Esophagus muscularis mucosa (tissue), 4 donors: ENCODE measurements around the gene RGS4. TPM values are rescaled to one million over a fixed set of nuclear protein-coding genes. Genes with fewer than 3 reads are reported as not detected.

ENCODE experiments used
- DNase-seq: peaks from one replicate; pipeline ENCODE4 v3.0.0-alpha.2; 2017; ENCODE audit errors: extremely low spot score
- H3K27ac ChIP-seq, 4 donors: fragments of 200-600 bp; sonication (generic); replicated peaks in 1 of 4; 1 replicate in 3 of 4; 2 replicates in 1 of 4; pipeline ENCODE4 v1.5.1; 2016 to 2019; ENCODE audit warnings: mild to moderate bottlenecking in 1 of 4
- H3K27me3 ChIP-seq, 4 donors: fragments of 200-600 bp; sonication (generic); one replicate each; pipeline versions ENCODE4 v1.5.1 to v1.6.0; 2016 to 2019
- H3K36me3 ChIP-seq, 4 donors: fragments of 200-600 bp; sonication (generic); one replicate each; pipeline ENCODE4 v1.5.1; 2016 to 2019
- H3K4me1 ChIP-seq, 4 donors: fragments of 200-600 bp; sonication (generic); one replicate each; pipeline ENCODE4 v1.5.1; 2016 to 2019
- H3K4me3 ChIP-seq, 4 donors: fragments of 200-600 bp; sonication (generic); 1 replicate in 2 of 4; 2 replicates in 2 of 4; pipeline ENCODE4 v1.5.1; 2016 to 2019; ENCODE audit warnings: mild to moderate bottlenecking in 4 of 4, moderate library complexity in 1 of 4
- H3K9me3 ChIP-seq, 4 donors: fragments of 200-600 bp; sonication (generic); 1 replicate in 3 of 4; 2 replicates in 1 of 4; pipeline ENCODE4 v1.5.1; 2016 to 2019
- CTCF ChIP-seq, 3 experiments: fragments of 200-600 bp in 2 of 3; fragments of 450-650 bp in 1 of 3; sonication (generic) in 2 of 3; IDR thresholded peaks; one replicate each; pipeline ENCODE4 v1.5.1; 2017 to 2019; ENCODE audit warnings: antibody characterized with exemption in 3 of 3, mild to moderate bottlenecking in 2 of 3, moderate library complexity in 1 of 3
- EP300 ChIP-seq: sonication (generic); formaldehyde crosslinking; IDR thresholded peaks from one replicate; pipeline ENCODE4 v1.6.1; 2017; ENCODE audit warnings: antibody characterized with exemption
- POLR2A ChIP-seq: fragments of 450-650 bp; IDR thresholded peaks from one replicate; pipeline ENCODE4 v1.6.1; 2017; ENCODE audit warnings: antibody characterized with exemption, moderate library complexity, mild to moderate bottlenecking, low read depth
- POLR2AphosphoS5 ChIP-seq, 2 donors: sonication (generic); formaldehyde crosslinking; IDR thresholded peaks; one replicate each; pipeline ENCODE4 v1.6.1; 2017; ENCODE audit warnings: antibody characterized with exemption in 2 of 2
- WGBS: methylation state at CpG from one replicate; pipeline ENCODE4 v1.1.5; 2018; 5-methylcytosine and 5-hydroxymethylcytosine counted together
- intact Hi-C: fragments of 100-400 bp; cut with DNase I; formaldehyde crosslinking; loops from one replicate; pipeline ENCODE4 v1.15.1; 2023
- total RNA-seq, 4 donors: library from RNA; depleted of rRNA; stranded (reverse); fragments of >200 nt; gene quantifications; one replicate each; pipeline versions ENCODE4 v1.1.0 to v1.2.1, GENCODE V29; 2016

RGS4 gene
- total RNA-seq, 4 donors from 2014 or later, result 15.8 to 39.9 (median 24.0) TPM

DNA sequence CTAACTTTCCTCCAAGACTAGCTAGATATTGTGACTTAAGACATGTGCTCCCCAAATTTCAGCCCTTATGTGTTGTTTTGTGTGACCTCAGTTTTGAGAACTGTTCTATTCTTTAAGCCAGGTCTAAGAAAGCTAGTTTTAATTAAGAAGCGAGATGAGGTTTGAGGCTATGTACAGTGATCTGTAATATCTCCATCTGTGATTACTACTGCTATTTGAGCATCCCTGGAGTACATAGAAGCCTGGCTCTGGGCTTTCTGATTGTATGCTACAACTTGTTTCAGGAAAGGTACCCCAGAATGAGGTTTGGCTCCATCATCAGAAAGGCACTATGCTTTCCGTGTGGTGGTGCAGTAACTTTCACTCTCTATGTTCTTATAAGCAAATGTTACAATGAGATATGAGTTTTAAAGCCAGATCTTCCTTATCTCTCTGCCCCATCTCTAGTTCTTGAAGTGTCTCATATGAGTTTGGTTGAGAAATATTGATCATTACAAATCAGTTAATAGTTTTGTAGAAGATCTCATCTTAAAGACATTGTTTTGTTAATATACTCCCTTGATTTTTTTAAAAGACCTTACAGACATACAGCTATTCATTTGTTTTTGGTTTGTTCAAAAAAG, 605 bp downstream of the RGS4 start:
- intact Hi-C loops, result loop anchor here (2.0 to 5.0 kb wide), 3 partner anchors 105 to 248 kb away; no protein-coding TSS in a partner anchor
- no peaks in the 10 kb centered on the region for H3K27me3 ChIP-seq
- no peaks in the 10 kb centered on the region for H3K9me3 ChIP-seq
- peak overlapping the region; percentile 42 to 55 (median 49) for H3K4me3 ChIP-seq
- H3K36me3 ChIP-seq, result peaks cover 0 to 18% (median 3%) of the 10 kb centered on the region in 4 donors
- peak overlapping the region; percentile 27 to 61 (median 34) for H3K27ac ChIP-seq
- WGBS, result 52% methylated on average over 2 of the region's 2 CpGs
- no peak for DNase-seq
- H3K4me1 ChIP-seq, result peaks cover 0 to 43% (median 37%) of the 10 kb centered on the region in 4 donors
- TF ChIP-seq POLR2A (no peak), CTCF (IDR thresholded peaks at IDR 0.05) (no peak)

DNA sequence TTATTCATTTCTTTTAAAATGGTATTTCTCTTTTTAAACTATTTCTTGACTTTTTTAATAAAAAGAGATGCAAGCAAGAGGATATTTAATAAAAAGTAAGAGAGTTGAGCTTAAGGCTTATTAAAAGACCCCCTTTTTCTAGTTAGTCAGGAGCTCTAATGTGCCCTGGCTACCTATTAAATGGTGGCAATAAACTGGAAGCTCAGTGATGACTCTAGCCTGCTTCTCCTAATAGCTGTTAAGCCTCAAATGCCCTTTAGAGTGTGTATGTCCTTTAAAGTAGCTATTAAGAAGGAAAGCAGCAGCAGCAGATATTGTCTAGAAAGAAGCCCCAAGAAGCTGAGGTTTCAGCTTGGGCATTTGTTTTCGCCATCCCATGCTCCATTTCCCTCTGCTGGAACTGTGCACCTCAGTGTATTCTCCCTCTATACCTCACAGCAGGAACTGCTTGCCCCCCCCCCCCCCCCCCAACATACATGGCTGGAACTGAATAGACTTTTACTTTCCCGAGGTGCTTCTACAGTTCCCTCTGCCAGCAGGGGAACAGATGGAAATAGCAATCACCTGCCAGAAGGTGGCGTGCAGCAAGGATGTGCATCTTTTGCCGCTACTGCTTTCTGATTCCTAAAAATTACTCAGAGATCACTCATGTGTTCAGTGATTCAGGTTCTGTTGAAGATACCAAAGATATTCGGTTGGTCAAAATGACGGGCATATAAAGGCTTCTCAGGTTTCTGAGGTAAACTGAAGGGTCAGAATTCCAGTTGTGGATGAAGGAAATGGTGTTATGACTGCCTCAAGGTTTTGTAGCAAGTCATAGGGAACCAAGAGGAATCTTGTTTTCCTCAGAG, 2.5 kb downstream of the RGS4 start:
- Histone ChIP-seq H3K27me3 (no peaks in the 10 kb centered on the region), H3K27ac (peak overlapping the region; percentile 42 to 55 (median 50)), H3K4me3 (peak overlapping the region; percentile 42 to 55 (median 49)), H3K36me3 (peaks cover 0 to 23% (median 3%) of the 10 kb centered on the region in 4 donors), H3K4me1 (peaks cover 0 to 59% (median 48%) of the 10 kb centered on the region in 4 donors), H3K9me3 (no peaks in the 10 kb centered on the region)
- TF ChIP-seq CTCF (IDR thresholded peaks at IDR 0.05) (peak; percentile 62 to 70 (median 63)), EP300 (no peak), POLR2AphosphoS5 (IDR thresholded peaks at IDR 0.05) (peak in 1 of 2 donors; percentile 30), POLR2A (no peak)
- 17% methylated on average over 6 of the region's 6 CpGs for WGBS
- no peak for DNase-seq
- intact Hi-C loops, result loop anchor here (5.0 kb wide), 1 partner anchor 246 kb away; no protein-coding TSS in a partner anchor

DNA sequence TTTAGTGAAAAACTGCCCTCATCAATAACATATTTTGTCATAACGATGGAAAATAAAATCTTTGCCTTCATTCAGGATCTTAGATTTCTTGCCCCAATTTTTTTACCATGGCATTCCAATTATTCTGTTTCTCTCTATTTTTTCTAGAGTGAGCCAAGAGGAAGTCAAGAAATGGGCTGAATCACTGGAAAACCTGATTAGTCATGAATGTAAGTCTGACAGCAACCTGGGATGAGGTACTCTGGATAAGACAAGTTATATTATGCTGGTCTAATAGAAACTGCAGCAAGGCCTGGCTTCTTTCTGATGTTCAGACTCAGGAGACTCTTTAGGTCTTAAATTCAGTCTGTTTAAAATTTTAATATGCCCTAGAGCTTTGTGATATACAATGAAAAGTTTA, 3.5 kb downstream of the RGS4 start:
- H3K27ac ChIP-seq, result peak overlapping the region in 2 of 4 donors; percentile 42 to 55
- intact Hi-C loops, result loop anchor here (5.0 kb wide), 1 partner anchor 245 kb away; no protein-coding TSS in a partner anchor
- 84% methylated on average over 1 of the region's 1 CpG for WGBS

DNA sequence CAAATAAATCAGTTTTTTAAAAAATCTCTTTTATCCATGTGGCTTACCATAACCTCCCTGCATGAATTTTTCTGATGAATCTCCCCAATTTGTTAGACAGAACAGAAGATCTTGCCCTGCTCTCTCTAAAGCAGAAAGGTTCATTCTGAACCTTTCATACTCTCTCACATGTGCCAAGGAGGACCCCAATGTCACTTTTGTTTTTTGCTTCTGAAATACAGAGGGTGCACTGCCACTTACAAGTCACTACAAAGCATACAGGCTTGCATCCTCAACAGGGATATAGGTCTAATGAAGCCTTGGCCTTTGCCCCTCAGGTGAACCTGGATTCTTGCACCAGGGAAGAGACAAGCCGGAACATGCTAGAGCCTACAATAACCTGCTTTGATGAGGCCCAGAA, 4.8 kb downstream of the RGS4 start:
- WGBS, result 100% methylated on average over 1 of the region's 1 CpG
- intact Hi-C loops, result loop anchor here (5.0 kb wide), 1 partner anchor 243 kb away; no protein-coding TSS in a partner anchor
- Histone ChIP-seq H3K4me3 (no peak overlapping the region), H3K27ac (peak overlapping the region in 2 of 4 donors; percentile 5 to 34), H3K4me1 (peaks cover 0 to 56% (median 46%) of the 10 kb centered on the region in 4 donors), H3K9me3 (no peaks in the 10 kb centered on the region), H3K36me3 (peaks cover 0 to 23% (median 3%) of the 10 kb centered on the region in 4 donors), H3K27me3 (no peaks in the 10 kb centered on the region)
- DNase-seq, result no peak
- TF ChIP-seq EP300 (no peak), POLR2AphosphoS5 (IDR thresholded peaks at IDR 0.05) (no peak), CTCF (IDR thresholded peaks at IDR 0.05) (no peak), POLR2A (no peak)

More for the DNA sequence above, 3.5 kb downstream of the RGS4 start:
- Histone ChIP-seq H3K4me3 (no peak overlapping the region), H3K36me3 (peaks cover 0 to 23% (median 3%) of the 10 kb centered on the region in 4 donors), H3K9me3 (no peaks in the 10 kb centered on the region), H3K27me3 (no peaks in the 10 kb centered on the region), H3K4me1 (peaks cover 0 to 64% (median 50%) of the 10 kb centered on the region in 4 donors)
- no peak for DNase-seq
- TF ChIP-seq EP300 (no peak), CTCF (IDR thresholded peaks at IDR 0.05) (no peak), POLR2AphosphoS5 (IDR thresholded peaks at IDR 0.05) (no peak), POLR2A (no peak)
